ENCODE data around the gene SLC7A8. TPM values are rescaled to one million over a fixed set of nuclear protein-coding genes. Genes with fewer than 3 reads are reported as not detected.
A peak's percentile ranks its signal among the peaks of the same experiment; 100 is the strongest.

Gene SLC7A8
- total RNA-seq, 6 donors from 2014 or later: 30.4 to 58.2 (median 42.0) TPM

DNA sequence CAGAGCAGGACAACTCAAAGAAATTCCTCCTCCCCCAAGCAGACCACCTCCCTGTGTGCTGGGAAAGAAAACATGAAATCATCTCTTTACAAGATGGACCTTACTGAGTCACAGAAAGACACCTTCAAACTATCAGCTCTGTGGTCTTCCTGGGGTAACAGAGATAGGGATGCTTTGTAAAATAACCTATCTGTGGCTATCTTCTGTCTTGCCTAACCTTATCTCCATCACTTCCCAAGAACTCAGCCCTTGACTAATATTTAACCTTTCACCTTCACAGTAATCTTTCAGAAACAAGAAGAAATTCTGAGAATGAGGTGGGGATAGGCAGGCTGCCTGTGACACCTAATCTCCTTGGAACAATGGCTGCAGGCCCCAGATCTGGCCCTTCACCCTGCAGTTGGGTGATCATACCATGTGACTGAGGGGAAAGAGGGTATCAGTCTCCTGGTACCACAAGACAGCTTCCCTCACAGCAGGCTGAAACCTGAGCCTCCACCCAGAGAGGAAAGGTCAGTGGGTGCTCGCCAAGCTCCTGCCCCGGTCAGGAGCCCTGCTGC, 37.0 kb downstream of the SLC7A8 start:
- TF ChIP-seq EP300 (IDR thresholded peaks at IDR 0.05) (no peak), POLR2A (IDR thresholded peaks at IDR 0.05) (no peak), POLR2AphosphoS5 (IDR thresholded peaks at IDR 0.05) (no peak)
- TF ChIP-seq, protein P1, sequence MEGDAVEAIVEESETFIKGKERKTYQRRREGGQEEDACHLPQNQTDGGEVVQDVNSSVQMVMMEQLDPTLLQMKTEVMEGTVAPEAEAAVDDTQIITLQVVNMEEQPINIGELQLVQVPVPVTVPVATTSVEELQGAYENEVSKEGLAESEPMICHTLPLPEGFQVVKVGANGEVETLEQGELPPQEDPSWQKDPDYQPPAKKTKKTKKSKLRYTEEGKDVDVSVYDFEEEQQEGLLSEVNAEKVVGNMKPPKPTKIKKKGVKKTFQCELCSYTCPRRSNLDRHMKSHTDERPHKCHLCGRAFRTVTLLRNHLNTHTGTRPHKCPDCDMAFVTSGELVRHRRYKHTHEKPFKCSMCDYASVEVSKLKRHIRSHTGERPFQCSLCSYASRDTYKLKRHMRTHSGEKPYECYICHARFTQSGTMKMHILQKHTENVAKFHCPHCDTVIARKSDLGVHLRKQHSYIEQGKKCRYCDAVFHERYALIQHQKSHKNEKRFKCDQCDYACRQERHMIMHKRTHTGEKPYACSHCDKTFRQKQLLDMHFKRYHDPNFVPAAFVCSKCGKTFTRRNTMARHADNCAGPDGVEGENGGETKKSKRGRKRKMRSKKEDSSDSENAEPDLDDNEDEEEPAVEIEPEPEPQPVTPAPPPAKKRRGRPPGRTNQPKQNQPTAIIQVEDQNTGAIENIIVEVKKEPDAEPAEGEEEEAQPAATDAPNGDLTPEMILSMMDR (IDR thresholded peaks at IDR 0.05): no peak
- ATAC-seq (ENCODE audit: low FRiP score in 2 of 2) (peak in 1 of 2 donors; percentile 28), DNase-seq (no peak)
- peak overlapping the region in 2 of 4 donors; percentile 17 to 66 for H3K27ac ChIP-seq
- WGBS, 2 donors: 92 to 93% methylated on average over 2 of the region's 2 CpGs
- H3K4me3 ChIP-seq: no peak overlapping the region
- no peaks in the 10 kb centered on the region for H3K36me3 ChIP-seq
- no peaks in the 10 kb centered on the region for H3K27me3 ChIP-seq
- no peaks in the 10 kb centered on the region for H3K9me3 ChIP-seq
- peaks cover 0 to 21% (median 5%) of the 10 kb centered on the region in 4 donors for H3K4me1 ChIP-seq

DNA sequence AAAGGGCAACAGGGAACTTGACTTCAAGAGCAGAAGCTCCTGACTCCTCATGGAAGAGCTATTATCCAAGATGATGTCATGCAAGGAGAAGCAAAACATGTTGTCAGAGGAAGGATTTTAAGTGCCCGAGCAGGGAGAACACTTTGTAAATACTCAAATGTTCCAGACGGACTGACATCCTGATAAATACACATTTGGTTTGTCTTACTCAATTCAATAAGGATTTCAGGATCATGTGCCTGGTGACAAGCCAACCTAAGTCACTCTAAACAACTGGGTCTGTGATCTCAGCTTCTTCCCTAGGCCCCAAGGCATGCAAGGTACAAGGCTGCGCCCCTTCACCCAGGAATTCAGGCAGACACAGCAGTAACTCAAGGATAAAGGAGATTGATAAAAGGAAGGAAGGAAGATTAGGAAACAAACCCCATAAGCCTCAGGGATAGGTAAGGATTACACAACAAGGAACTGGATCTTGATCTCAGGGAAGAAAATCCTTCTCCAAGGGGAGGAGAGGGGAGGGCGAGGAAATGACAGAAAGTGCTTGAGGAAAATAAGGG, 37.6 kb downstream of the SLC7A8 start:
- WGBS, 2 donors: 55 to 61% methylated on average over 4 of the region's 4 CpGs
- Histone ChIP-seq H3K4me1 (peaks cover 0 to 21% (median 5%) of the 10 kb centered on the region in 4 donors), H3K9me3 (no peaks in the 10 kb centered on the region), H3K27ac (peak overlapping the region in 2 of 4 donors; percentile 26 to 66), H3K4me3 (no peak overlapping the region), H3K36me3 (no peaks in the 10 kb centered on the region), H3K27me3 (no peaks in the 10 kb centered on the region)
- DNase-seq: no peak
- TF ChIP-seq POLR2A (IDR thresholded peaks at IDR 0.05) (no peak), EP300 (IDR thresholded peaks at IDR 0.05) (peak in 2 of 4 donors; percentile 12 to 62)
- peak; percentile 6 to 74 for ATAC-seq (ENCODE audit: low FRiP score in 2 of 2)

DNA sequence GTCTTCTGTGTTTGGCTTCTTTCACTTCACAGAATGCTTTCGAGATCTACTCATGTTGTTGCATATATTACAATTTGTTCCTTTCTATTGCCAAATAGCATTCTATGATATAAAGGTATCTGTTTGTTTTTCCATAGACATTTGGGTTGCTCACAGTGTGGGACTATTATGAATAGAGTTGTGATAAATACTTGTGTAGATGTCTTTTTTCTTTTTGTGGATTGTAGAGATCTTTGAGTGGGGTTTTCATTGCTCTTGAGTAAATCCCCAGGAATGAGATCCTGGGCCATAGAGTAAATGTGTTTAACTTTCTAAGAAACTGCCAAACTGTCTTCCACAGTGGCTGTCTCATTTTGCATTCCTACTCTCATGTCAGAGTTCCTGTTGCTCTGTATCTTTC, 39.5 kb downstream of the SLC7A8 start:
- WGBS, 2 donors: 42 to 100% methylated on average over 1 of the region's 1 CpG
- ATAC-seq (ENCODE audit: low FRiP score in 2 of 2) (no peak), DNase-seq (no peak)
- Histone ChIP-seq H3K27me3 (no peaks in the 10 kb centered on the region), H3K36me3 (peaks cover 2 to 9% (median 5%) of the 10 kb centered on the region in 4 donors), H3K4me3 (no peak overlapping the region), H3K9me3 (no peaks in the 10 kb centered on the region), H3K4me1 (peaks cover 0 to 21% (median 5%) of the 10 kb centered on the region in 4 donors), H3K27ac (no peak overlapping the region)
- TF ChIP-seq, protein P1 (IDR thresholded peaks at IDR 0.05): no peak
- no peak for TF ChIP-seq EP300 (IDR thresholded peaks at IDR 0.05)
- no peak for TF ChIP-seq POLR2AphosphoS5 (IDR thresholded peaks at IDR 0.05)
- no peak for TF ChIP-seq POLR2A (IDR thresholded peaks at IDR 0.05)

DNA sequence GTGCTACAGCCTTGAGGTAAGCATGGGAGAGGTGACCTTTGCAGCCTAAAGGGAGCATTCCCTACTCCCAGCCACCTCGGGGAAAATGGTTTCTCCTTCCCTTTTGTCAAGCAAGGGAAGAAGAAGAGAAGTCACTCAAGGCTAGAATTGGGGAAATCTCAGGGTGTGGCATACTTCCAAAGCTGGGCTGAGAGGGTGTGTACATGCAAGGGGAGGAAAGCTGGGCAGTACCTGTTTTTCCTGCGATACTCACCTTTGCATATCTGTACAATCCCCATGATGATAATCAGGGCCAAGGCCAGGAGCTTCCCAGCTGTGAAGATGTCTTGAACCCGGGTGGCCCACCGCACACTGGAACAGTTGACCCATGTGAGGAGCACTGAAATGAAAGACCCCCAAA, 40.6 kb downstream of the SLC7A8 start:
- 72 to 80% methylated on average over 3 to 4 of the region's 4 CpGs for WGBS, 2 donors
- Histone ChIP-seq H3K4me1 (peaks cover 0 to 21% (median 5%) of the 10 kb centered on the region in 4 donors), H3K4me3 (no peak overlapping the region), H3K9me3 (no peaks in the 10 kb centered on the region), H3K36me3 (peaks cover 2 to 10% (median 5%) of the 10 kb centered on the region in 4 donors), H3K27ac (peak overlapping the region in 1 of 4 donors; percentile 32), H3K27me3 (no peaks in the 10 kb centered on the region)
- TF ChIP-seq POLR2AphosphoS5 (IDR thresholded peaks at IDR 0.05) (no peak), POLR2A (IDR thresholded peaks at IDR 0.05) (no peak), EP300 (IDR thresholded peaks at IDR 0.05) (no peak)
- TF ChIP-seq, protein P1 (IDR thresholded peaks at IDR 0.05): no peak
- no peak for DNase-seq
- no peak for ATAC-seq (ENCODE audit: low FRiP score in 2 of 2)

DNA sequence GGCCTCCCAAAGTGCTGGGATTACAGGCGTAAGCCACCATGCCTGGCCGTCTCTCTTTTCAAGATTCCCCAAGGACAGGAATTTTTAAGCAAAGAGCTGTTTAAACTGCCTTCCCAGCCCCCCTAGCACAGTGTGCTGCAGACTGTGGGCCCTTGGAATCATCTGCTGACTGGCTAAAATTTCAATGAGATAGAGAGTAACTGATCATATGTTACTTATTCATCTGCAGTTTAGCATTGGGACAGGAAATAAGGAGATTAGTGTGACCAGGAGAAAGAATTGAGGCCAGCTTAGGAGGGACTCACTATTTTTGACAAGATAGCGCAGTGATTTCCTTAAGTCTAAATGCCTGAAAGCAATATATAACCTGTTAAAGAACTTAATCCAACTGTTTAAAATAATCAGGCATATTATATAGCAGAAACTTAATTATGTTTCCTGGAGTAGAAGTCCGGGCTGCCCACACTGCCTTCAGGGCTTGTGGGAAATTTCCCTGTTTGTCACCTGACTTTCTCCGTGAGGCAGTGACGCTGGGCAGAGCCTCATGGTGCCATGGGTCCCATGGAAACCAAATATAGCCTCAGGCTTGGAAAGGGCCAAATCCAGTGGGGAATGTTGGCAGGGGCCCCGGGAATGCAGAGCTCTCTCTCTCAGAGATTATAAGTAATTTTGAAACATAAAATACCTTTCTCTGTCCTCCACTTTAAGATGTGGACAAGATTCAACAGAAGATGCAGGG, 41.6 kb downstream of the SLC7A8 start:
- peaks cover 0 to 21% (median 7%) of the 10 kb centered on the region in 4 donors for H3K4me1 ChIP-seq
- no peak for TF ChIP-seq POLR2A (IDR thresholded peaks at IDR 0.05)
- no peak for TF ChIP-seq POLR2AphosphoS5 (IDR thresholded peaks at IDR 0.05)
- no peak for TF ChIP-seq EP300 (IDR thresholded peaks at IDR 0.05)
- TF ChIP-seq, protein P1 (IDR thresholded peaks at IDR 0.05): no peak
- peak overlapping the region in 1 of 4 donors; percentile 32 for H3K27ac ChIP-seq
- H3K36me3 ChIP-seq: peaks cover 2 to 10% (median 5%) of the 10 kb centered on the region in 4 donors
- H3K9me3 ChIP-seq: no peaks in the 10 kb centered on the region
- no peaks in the 10 kb centered on the region for H3K27me3 ChIP-seq
- ATAC-seq (ENCODE audit: low FRiP score in 2 of 2): peak in 1 of 2 donors; percentile 47
- 67 to 70% methylated on average over 7 of the region's 7 CpGs for WGBS, 2 donors
- H3K4me3 ChIP-seq: no peak overlapping the region
- peak in 1 of 2 donors; percentile 51 for DNase-seq
